OCI-LY1 (cell line): ENCODE measurements around the gene DLL4.

Experiments used
- H2AFZ ChIP-seq: fragments of 200-600 bp; sonication (generic), shearing (Covaris generic); 2 replicates; pipeline ENCODE4 v1.6.0; 2014; ENCODE audit warnings: antibody characterized with exemption, mild to moderate bottlenecking, low read length
- H3F3A ChIP-seq: fragments of 200-600 bp; sonication (generic), shearing (Covaris generic); 2 replicates; pipeline ENCODE4 v1.6.0; 2014; ENCODE audit warnings: mild to moderate bottlenecking, antibody characterized with exemption, low read length, moderate library complexity; ENCODE audit not compliant: insufficient read depth
- H3K27ac ChIP-seq: fragments of 200-600 bp; sonication (generic); 2 replicates; pipeline ENCODE4 v1.5.1; 2014; ENCODE audit warnings: low read length, mixed run types, mild to moderate bottlenecking, low read depth; ENCODE audit not compliant: poor library complexity, severe bottlenecking
- H3K27me3 ChIP-seq: fragments of 200-600 bp; sonication (generic); 2 replicates; pipeline ENCODE4 v1.6.0; 2014; ENCODE audit warnings: antibody characterized with exemption, mild to moderate bottlenecking, low read length, moderate library complexity; ENCODE audit not compliant: insufficient read depth
- H3K36me3 ChIP-seq: fragments of 200-600 bp; sonication (generic); 2 replicates; pipeline ENCODE4 v1.6.1; 2014; ENCODE audit warnings: mild to moderate bottlenecking, antibody characterized with exemption, low read length, moderate library complexity, mixed read lengths; ENCODE audit not compliant: insufficient read depth
- H3K4me1 ChIP-seq: fragments of 200-600 bp; sonication (generic); 2 replicates; pipeline ENCODE4 v1.5.1; 2014; ENCODE audit warnings: mild to moderate bottlenecking, low read length, moderate library complexity; ENCODE audit not compliant: insufficient read depth, severe bottlenecking
- H3K4me2 ChIP-seq: fragments of 200-600 bp; sonication (generic), shearing (Covaris generic); 2 replicates; pipeline ENCODE4 v1.6.1; 2014; ENCODE audit warnings: low read length
- H3K4me3 ChIP-seq: fragments of 200-600 bp; sonication (generic); 2 replicates; pipeline ENCODE4 v1.5.1; 2014; ENCODE audit warnings: low read length, low read depth, mild to moderate bottlenecking, mixed read lengths; ENCODE audit not compliant: poor library complexity, severe bottlenecking
- H3K79me2 ChIP-seq: fragments of 200-600 bp; shearing (Covaris generic); 2 replicates; pipeline ENCODE4 v1.6.1; 2016; ENCODE audit warnings: mixed run types, low read length, mixed read lengths; ENCODE audit not compliant: insufficient read depth
- H3K9ac ChIP-seq: fragments of 200-600 bp; sonication (generic), shearing (Covaris generic); 2 replicates; pipeline ENCODE4 v1.6.1; 2014; ENCODE audit warnings: mild to moderate bottlenecking, low read length, mixed read lengths
- H3K9me2 ChIP-seq: fragments of 200-600 bp; sonication (generic), shearing (Covaris generic); 2 replicates; pipeline ENCODE4 v1.6.1; 2014; ENCODE audit warnings: low read depth, mild to moderate bottlenecking, low read length, mixed read lengths
- H3K9me3 ChIP-seq: fragments of 200-600 bp; shearing (Covaris generic); 2 replicates; pipeline ENCODE4 v1.6.1; 2014; ENCODE audit warnings: low read length, mixed read lengths
- H4K20me1 ChIP-seq: fragments of 200-600 bp; sonication (generic), shearing (Covaris generic); 2 replicates; pipeline ENCODE4 v1.6.0; 2016; ENCODE audit warnings: mild to moderate bottlenecking, low read length; ENCODE audit not compliant: insufficient read depth
- EZH2 ChIP-seq: fragments of 200-600 bp; sonication (generic), shearing (Covaris generic); IDR thresholded peaks from 2 replicates; pipeline ENCODE4 v1.8.0; 2017; ENCODE audit warnings: borderline replicate concordance, mixed run types, mild to moderate bottlenecking, antibody characterized with exemption, low read length, moderate library complexity, mixed read lengths
- TF ChIP-seq, protein P1 (sequence below): fragments of 200-600 bp; sonication (generic), shearing (Covaris generic); IDR thresholded peaks from 2 replicates; pipeline ENCODE4 v1.5.1; 2017; ENCODE audit warnings: mild to moderate bottlenecking, antibody characterized with exemption, low read length, moderate library complexity, mixed read lengths

The DLL4 gene

DNA sequence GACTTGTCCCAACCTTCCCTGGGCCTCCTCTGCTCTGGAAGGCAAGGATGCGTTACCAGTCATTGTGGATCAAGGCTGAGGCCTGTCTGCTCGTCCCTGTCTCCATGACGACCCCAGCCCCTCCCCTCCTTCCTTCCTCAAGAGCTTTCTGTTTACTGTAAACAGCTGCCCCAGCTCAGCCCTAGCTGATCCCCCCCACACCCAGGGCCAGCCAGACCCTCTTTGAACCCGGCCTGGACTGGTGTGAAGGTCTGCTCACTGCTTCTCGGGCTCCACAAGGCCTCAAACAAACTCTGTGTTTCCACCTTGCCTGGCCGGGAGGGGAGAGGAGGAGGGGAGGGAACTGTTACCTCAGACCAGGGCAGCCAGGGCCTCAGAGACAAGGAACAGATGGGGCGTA lies 18.0 kb upstream of the DLL4 start:
- Histone ChIP-seq H4K20me1 (no peaks in the 10 kb centered on the region), H3K4me1 (peaks cover 19% of the 10 kb centered on the region), H3K9me2 (no peaks in the 10 kb centered on the region), H3K9me3 (no peaks in the 10 kb centered on the region), H3K36me3 (no peaks in the 10 kb centered on the region), H2AFZ (no peak overlapping the region), H3K27ac (no peak overlapping the region), H3F3A (no peaks in the 10 kb centered on the region), H3K9ac (no peak overlapping the region), H3K27me3 (no peaks in the 10 kb centered on the region), H3K79me2 (no peaks in the 10 kb centered on the region), H3K4me3 (no peak overlapping the region), H3K4me2 (no peak overlapping the region)
- TF ChIP-seq, protein P1, sequence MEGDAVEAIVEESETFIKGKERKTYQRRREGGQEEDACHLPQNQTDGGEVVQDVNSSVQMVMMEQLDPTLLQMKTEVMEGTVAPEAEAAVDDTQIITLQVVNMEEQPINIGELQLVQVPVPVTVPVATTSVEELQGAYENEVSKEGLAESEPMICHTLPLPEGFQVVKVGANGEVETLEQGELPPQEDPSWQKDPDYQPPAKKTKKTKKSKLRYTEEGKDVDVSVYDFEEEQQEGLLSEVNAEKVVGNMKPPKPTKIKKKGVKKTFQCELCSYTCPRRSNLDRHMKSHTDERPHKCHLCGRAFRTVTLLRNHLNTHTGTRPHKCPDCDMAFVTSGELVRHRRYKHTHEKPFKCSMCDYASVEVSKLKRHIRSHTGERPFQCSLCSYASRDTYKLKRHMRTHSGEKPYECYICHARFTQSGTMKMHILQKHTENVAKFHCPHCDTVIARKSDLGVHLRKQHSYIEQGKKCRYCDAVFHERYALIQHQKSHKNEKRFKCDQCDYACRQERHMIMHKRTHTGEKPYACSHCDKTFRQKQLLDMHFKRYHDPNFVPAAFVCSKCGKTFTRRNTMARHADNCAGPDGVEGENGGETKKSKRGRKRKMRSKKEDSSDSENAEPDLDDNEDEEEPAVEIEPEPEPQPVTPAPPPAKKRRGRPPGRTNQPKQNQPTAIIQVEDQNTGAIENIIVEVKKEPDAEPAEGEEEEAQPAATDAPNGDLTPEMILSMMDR = no peak
- no peak for TF ChIP-seq EZH2

DNA sequence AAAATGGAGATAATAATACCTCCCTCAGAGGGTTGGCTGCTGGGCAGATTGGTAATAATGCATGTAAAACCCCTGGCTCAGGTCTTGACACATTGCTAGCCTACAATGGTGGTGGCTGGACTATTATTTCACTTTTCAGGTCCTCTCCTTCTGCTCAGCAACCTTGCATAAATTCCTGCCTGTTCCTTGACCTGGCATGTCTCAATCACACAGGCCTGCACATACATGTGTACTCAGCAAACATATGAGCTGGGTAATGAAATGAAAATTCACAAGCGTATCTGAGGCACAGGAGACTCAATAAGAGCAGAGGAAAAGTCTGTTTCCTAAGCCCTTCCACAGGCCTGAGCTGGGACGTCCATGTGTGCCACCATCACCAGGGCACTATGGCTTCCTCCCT lies 17.4 kb upstream of the DLL4 start:
- Histone ChIP-seq H3K4me2 (no peak overlapping the region), H3K9me2 (no peaks in the 10 kb centered on the region), H3K27me3 (no peaks in the 10 kb centered on the region), H4K20me1 (no peaks in the 10 kb centered on the region), H2AFZ (no peak overlapping the region), H3K27ac (no peak overlapping the region), H3K79me2 (no peaks in the 10 kb centered on the region), H3K9ac (no peak overlapping the region), H3K4me1 (peaks cover 15% of the 10 kb centered on the region), H3F3A (no peaks in the 10 kb centered on the region), H3K4me3 (no peak overlapping the region), H3K36me3 (no peaks in the 10 kb centered on the region), H3K9me3 (no peaks in the 10 kb centered on the region)
- TF ChIP-seq EZH2 = no peak
- TF ChIP-seq, protein P1 = no peak

DNA sequence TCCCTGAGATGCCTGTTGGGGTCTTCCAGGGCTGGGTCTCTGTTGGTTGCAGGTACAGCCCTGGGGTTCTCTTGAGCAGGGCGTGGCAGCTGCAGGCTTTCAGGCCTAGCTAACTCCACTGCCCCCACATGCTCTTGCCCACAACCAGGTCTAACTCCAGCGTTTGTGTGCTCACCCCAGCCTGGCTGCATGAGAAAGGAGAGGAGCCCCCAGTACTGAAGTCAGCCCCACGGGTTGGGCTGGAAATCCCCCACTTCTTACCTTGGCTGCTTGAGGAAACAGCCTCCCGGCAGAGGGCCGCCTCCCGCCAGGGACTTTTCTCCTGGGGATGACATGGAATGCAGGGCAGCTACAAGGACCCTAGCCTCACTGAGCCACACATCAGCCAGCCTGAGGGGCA lies 16.7 kb upstream of the DLL4 start:
- Histone ChIP-seq H3K4me2 (no peak overlapping the region), H3K9ac (no peak overlapping the region), H3K27me3 (no peaks in the 10 kb centered on the region), H3K9me3 (no peaks in the 10 kb centered on the region), H3K27ac (no peak overlapping the region), H3K9me2 (no peaks in the 10 kb centered on the region), H2AFZ (no peak overlapping the region), H3F3A (no peaks in the 10 kb centered on the region), H4K20me1 (no peaks in the 10 kb centered on the region), H3K4me1 (peaks cover 7% of the 10 kb centered on the region), H3K4me3 (no peak overlapping the region), H3K36me3 (no peaks in the 10 kb centered on the region), H3K79me2 (no peaks in the 10 kb centered on the region)
- no peak for TF ChIP-seq EZH2
- TF ChIP-seq, protein P1 = no peak
